Stimulated activated naive CD8-positive, alpha-beta T cell treated with anti-CD3 and anti-CD28 coated beads, Interleukin-15, Interleukin-2, amounts not matched to agents 100 ng/mL and 50 ng/mL, for 24 hours (primary cell): ENCODE measurements around the gene PNPLA1.

ENCODE experiments used
- H3K27ac Mint-ChIP-seq: one replicate; pipeline ENCODE4 v1.8.0; 2021; ENCODE audit warnings: mild to moderate bottlenecking, mixed read lengths
- H3K27me3 Mint-ChIP-seq: one replicate; pipeline ENCODE4 v1.8.0; 2021; ENCODE audit warnings: mixed read lengths
- H3K36me3 Mint-ChIP-seq: one replicate; pipeline ENCODE4 v1.8.0; 2021; ENCODE audit warnings: low read depth, mixed read lengths
- H3K4me1 Mint-ChIP-seq: one replicate; pipeline ENCODE4 v1.8.0; 2021; ENCODE audit warnings: low read depth, mixed read lengths
- H3K4me3 Mint-ChIP-seq: one replicate; pipeline ENCODE4 v1.8.0; 2021; ENCODE audit warnings: mild to moderate bottlenecking, mixed read lengths
- H3K9me3 Mint-ChIP-seq: one replicate; pipeline ENCODE4 v1.8.0; 2021; ENCODE audit warnings: mixed read lengths

PNPLA1 gene

DNA sequence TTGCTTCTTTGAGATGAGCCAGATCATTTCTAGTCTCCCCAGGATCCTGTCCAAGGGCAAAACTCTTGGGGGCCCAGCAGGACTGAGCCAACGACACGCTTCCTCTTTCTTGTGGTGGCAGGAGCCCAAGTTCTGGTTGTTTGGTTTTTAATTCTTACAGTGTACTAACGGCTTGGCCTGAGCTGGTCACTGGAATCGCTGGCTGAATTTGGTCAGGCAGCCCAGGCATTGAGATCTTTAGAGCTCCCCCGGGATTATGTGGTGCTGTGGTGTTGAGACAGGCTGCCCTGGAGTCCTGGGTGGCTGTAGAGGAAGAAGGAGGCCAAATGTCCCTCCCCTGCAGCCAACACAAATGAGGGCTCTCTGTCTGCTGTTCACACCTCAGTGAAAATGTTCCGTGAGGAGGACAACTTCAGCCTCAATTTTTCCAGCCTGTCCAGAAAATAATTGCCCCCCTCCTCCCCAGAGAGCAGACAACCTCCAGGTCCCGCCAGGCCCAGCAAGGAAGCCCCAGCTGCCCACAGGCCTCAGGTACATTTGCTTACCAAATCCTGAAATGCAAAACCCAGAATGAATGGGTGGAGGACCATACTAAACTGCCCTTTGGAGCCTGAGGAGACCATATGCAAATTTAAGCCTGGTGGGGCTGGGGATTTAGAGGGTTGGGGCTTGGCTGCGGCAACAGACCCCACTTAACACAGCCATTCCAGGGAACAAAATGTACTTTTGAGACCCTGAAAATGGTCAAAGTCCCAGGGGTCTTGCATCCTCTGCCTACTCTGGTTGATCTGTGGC lies 43.2 kb downstream of the PNPLA1 start:
- H3K4me3 Mint-ChIP-seq, result no peak overlapping the region
- no peaks in the 10 kb centered on the region for H3K4me1 Mint-ChIP-seq
- H3K27me3 Mint-ChIP-seq, result peaks cover 5% of the 10 kb centered on the region
- H3K9me3 Mint-ChIP-seq, result no peaks in the 10 kb centered on the region
- H3K27ac Mint-ChIP-seq, result no peak overlapping the region
- no peaks in the 10 kb centered on the region for H3K36me3 Mint-ChIP-seq

DNA sequence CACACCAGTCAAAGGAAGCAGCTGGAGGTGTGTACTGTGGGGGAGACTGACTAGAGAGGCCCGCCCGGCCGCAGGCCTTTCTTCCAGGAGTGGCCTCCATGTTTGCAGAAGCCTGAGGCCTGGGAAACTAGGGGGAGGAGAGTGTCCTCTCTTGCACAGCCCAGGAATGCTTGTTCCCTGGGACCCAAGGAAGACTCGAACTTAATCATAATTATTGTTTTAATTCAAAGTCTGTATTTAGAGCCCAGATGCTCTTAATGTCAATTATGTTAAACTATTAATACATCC lies 43.7 kb downstream of the PNPLA1 start:
- no peaks in the 10 kb centered on the region for H3K36me3 Mint-ChIP-seq
- no peaks in the 10 kb centered on the region for H3K4me1 Mint-ChIP-seq
- H3K27ac Mint-ChIP-seq, result no peak overlapping the region
- H3K4me3 Mint-ChIP-seq, result no peak overlapping the region
- H3K27me3 Mint-ChIP-seq, result peaks cover 6% of the 10 kb centered on the region
- H3K9me3 Mint-ChIP-seq, result no peaks in the 10 kb centered on the region

DNA sequence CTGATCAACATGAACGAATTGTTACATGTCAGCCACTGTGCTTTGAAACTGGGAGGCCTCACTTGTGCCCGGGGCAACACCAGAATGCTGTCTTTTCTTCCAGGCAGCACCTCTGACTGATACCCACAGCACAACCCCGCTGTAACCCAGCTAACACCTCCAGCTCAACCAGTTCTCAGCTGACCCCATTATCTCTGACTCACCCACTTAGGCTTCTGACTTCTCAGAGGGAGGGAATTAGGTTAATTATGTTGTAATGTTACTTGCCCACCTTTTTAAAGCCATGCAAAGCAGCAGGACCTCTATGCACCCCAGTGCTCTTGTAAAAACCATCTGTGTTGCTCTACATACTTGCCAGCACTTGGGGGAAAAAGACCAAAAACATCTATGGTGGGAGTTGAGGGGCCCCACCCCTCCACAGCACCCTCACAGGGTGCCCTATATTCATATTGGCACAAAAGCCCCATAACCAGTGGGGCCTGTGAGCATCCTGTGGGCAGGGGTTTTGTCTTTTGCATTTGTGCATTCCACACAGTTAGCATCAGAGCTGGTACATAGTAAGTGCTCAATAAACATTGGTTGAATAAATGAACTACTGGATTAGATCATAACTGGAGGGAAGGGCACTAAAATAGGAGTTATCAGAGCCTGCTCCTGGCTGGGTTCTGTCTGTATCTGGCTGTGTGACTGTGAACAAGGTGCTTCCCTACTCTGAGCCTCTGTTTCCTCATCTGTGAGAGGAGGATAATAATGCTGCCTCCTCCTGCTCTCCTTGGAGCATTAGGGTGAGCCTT lies 44.6 kb downstream of the PNPLA1 start:
- Mint-ChIP-seq H3K36me3 (no peaks in the 10 kb centered on the region), H3K27me3 (peaks cover 6% of the 10 kb centered on the region), H3K27ac (no peak overlapping the region), H3K4me1 (no peaks in the 10 kb centered on the region), H3K4me3 (no peak overlapping the region), H3K9me3 (no peaks in the 10 kb centered on the region)

- Mint-ChIP-seq H3K4me3 (no peak overlapping the region), H3K36me3 (no peaks in the 10 kb centered on the region), H3K27ac (no peak overlapping the region), H3K27me3 (peaks cover 6% of the 10 kb centered on the region), H3K9me3 (no peaks in the 10 kb centered on the region), H3K4me1 (no peaks in the 10 kb centered on the region)
Measured at GRCh38 chr6:36315921-36316320, 46.1 kb downstream of the PNPLA1 start.

- H3K4me3 Mint-ChIP-seq, result no peak overlapping the region
- H3K27ac Mint-ChIP-seq, result no peak overlapping the region
- peaks cover 6% of the 10 kb centered on the region for H3K27me3 Mint-ChIP-seq
- no peaks in the 10 kb centered on the region for H3K9me3 Mint-ChIP-seq
- no peaks in the 10 kb centered on the region for H3K36me3 Mint-ChIP-seq
- no peaks in the 10 kb centered on the region for H3K4me1 Mint-ChIP-seq
Measured at GRCh38 chr6:36317623-36318022, 47.8 kb downstream of the PNPLA1 start.

- Mint-ChIP-seq H3K27ac (no peak overlapping the region), H3K27me3 (peaks cover 6% of the 10 kb centered on the region), H3K9me3 (no peaks in the 10 kb centered on the region), H3K36me3 (no peaks in the 10 kb centered on the region), H3K4me1 (no peaks in the 10 kb centered on the region), H3K4me3 (no peak overlapping the region)
Measured at GRCh38 chr6:36318690-36319435, 49.0 kb downstream of the PNPLA1 start.

DNA sequence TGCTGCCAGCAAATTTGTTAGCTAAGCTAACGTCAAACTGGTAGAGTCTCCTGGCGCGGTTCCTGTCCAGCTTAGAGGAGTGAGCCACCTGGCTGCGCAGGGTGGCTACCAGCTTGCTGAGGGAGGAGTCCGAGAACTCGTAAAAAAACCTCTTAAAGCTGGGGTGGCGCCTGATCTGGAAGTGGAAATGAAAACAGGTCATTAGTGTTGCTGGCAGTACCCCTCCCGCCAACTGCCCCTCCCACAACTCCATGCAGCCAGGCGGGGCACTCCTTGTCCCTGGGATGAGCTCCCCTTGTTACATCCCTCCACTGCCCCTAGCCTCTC lies 49.5 kb downstream of the PNPLA1 start:
- H3K27me3 Mint-ChIP-seq, result peaks cover 6% of the 10 kb centered on the region
- H3K36me3 Mint-ChIP-seq, result no peaks in the 10 kb centered on the region
- H3K4me3 Mint-ChIP-seq, result no peak overlapping the region
- no peaks in the 10 kb centered on the region for H3K4me1 Mint-ChIP-seq
- H3K27ac Mint-ChIP-seq, result no peak overlapping the region
- H3K9me3 Mint-ChIP-seq, result no peaks in the 10 kb centered on the region

DNA sequence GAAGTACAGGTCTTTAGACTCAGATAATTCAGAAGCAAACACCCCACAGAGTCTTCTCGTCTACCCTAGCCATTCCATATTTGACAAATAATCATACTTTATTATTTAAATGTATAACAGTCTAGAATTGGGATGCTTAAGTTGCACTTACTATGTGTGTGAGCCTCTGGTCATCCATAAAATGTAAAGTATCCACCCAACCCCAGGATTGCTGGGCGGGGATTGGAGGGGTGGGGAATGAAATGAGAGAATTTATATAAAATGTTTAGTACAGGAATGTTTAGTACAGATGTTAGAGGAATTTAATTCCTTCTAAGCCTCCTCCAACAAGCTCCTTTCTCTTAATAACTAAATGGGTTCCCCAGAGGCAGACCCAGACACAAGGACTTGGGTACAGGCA lies 50.0 kb downstream of the PNPLA1 start:
- Mint-ChIP-seq H3K27ac (no peak overlapping the region), H3K36me3 (no peaks in the 10 kb centered on the region)

DNA sequence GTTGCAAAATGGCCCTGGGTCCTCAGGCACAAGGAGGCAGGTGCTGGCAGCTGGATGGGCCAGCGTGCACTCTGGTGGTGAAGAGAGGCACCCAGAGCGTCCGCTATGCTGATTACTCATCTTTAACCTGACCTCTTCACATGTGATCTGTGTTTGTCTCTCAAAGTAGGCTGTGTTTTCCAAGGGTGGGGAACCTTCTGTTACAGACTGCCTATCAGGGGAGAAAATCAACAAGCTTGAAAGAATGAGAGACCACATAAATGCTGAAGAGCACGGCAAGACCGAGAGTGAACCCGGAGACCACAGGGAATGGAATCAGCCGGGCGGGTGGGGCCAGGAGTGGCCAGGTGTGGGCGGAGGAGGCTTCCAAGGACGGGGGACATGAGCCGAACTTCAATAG lies 50.6 kb downstream of the PNPLA1 start:
- Mint-ChIP-seq H3K27me3 (peaks cover 6% of the 10 kb centered on the region), H3K4me3 (no peak overlapping the region), H3K27ac (no peak overlapping the region), H3K4me1 (no peaks in the 10 kb centered on the region), H3K36me3 (no peaks in the 10 kb centered on the region), H3K9me3 (no peaks in the 10 kb centered on the region)

More for the DNA sequence above, 50.0 kb downstream of the PNPLA1 start:
- Mint-ChIP-seq H3K4me1 (no peaks in the 10 kb centered on the region), H3K9me3 (no peaks in the 10 kb centered on the region), H3K27me3 (peaks cover 6% of the 10 kb centered on the region), H3K4me3 (no peak overlapping the region)

- Mint-ChIP-seq H3K4me1 (no peaks in the 10 kb centered on the region), H3K27me3 (peaks cover 5% of the 10 kb centered on the region), H3K36me3 (no peaks in the 10 kb centered on the region), H3K27ac (no peak overlapping the region), H3K9me3 (no peaks in the 10 kb centered on the region), H3K4me3 (no peak overlapping the region)
Measured at GRCh38 chr6:36322591-36322990, 52.7 kb downstream of the PNPLA1 start.

DNA sequence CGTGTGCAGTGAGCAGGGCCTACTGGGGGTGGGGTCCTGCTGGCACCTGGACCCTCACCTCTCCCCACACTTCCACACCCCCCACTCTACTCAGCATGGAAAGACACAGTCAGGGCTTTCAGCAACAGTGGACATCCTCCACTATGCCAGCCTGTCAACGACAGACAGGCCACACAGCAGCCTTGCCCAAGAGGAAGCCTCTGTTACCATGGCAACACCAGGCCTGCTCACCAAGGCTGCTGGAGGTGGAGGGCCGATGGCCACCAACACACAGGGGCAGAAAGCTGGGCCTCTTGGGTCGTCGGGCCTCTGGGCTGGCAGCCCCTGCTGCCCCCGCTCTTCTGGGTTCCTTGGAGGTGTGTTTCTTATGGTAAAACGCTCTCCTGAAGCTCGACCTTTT lies 53.2 kb downstream of the PNPLA1 start:
- Mint-ChIP-seq H3K4me1 (no peaks in the 10 kb centered on the region), H3K9me3 (no peaks in the 10 kb centered on the region), H3K4me3 (no peak overlapping the region), H3K27me3 (peaks cover under 1% of the 10 kb centered on the region), H3K27ac (no peak overlapping the region), H3K36me3 (no peaks in the 10 kb centered on the region)

- no peaks in the 10 kb centered on the region for H3K36me3 Mint-ChIP-seq
- H3K27me3 Mint-ChIP-seq, result no peaks in the 10 kb centered on the region
- no peaks in the 10 kb centered on the region for H3K9me3 Mint-ChIP-seq
- no peaks in the 10 kb centered on the region for H3K4me1 Mint-ChIP-seq
- H3K27ac Mint-ChIP-seq, result no peak overlapping the region
- H3K4me3 Mint-ChIP-seq, result no peak overlapping the region
Measured at GRCh38 chr6:36324191-36324590, 54.3 kb downstream of the PNPLA1 start.

DNA sequence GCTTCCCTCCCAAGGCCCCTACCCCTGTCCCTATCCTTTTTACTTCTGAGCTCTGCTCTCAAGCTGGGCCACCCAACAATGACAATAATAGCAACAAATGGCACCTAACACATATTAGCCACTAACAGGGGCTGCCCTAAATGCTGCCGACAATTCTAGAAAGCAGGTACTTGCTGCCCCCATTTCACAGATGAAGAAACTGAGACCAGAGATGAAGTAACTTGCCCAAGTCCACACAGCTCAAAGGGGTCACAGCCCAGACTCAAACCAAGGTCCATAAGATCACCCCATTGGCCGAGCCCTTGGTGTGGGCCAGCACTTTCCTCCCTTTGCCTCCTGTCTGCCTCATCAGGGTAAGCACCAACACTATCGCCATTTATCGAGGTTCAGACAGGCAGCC lies 54.9 kb downstream of the PNPLA1 start:
- no peaks in the 10 kb centered on the region for H3K27me3 Mint-ChIP-seq
- H3K4me3 Mint-ChIP-seq, result no peak overlapping the region
- no peaks in the 10 kb centered on the region for H3K36me3 Mint-ChIP-seq
- H3K27ac Mint-ChIP-seq, result no peak overlapping the region
- H3K9me3 Mint-ChIP-seq, result no peaks in the 10 kb centered on the region
- H3K4me1 Mint-ChIP-seq, result no peaks in the 10 kb centered on the region

DNA sequence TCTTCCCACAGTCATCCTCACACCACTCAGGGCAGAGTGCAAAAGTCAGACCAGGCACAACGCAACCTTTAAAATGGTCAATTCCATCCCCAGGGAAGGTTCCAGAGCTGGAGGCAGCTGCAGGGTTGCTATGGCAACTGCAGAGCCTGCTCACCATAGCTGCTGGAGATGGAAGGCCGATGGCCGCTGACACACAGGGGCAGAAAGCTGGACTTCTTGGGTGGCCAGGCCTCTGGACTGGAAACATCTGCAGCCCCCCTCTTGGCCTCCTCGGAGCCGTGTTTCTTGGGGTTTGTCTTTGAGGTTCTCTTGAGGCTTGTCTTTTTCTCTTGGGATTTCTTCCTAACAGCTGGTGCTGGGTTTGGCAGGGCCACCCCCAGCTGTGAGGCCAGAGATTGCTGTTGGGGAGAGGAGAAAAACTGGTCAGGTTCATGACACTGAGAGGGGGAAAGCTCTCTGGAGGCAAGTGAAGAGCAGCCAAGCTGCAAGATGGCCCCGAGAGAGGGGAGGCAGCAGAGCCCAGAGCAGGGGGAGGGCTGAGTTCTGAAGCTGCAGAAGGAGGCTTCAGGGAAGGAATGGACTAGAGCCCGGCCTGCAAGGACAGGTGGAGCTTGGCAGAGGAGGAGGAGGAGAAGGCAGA lies 56.6 kb downstream of the PNPLA1 start:
- Mint-ChIP-seq H3K4me1 (no peaks in the 10 kb centered on the region), H3K36me3 (no peaks in the 10 kb centered on the region), H3K27ac (no peak overlapping the region), H3K4me3 (no peak overlapping the region), H3K9me3 (no peaks in the 10 kb centered on the region), H3K27me3 (no peaks in the 10 kb centered on the region)
